Measurements from ENCODE around the gene FAM20C. TPM values are rescaled to one million over a fixed set of nuclear protein-coding genes. Genes with fewer than 3 reads are reported as not detected.

Gene FAM20C
- polyA plus RNA-seq, 2 donors: 6.9 to 11.5 TPM

DNA sequence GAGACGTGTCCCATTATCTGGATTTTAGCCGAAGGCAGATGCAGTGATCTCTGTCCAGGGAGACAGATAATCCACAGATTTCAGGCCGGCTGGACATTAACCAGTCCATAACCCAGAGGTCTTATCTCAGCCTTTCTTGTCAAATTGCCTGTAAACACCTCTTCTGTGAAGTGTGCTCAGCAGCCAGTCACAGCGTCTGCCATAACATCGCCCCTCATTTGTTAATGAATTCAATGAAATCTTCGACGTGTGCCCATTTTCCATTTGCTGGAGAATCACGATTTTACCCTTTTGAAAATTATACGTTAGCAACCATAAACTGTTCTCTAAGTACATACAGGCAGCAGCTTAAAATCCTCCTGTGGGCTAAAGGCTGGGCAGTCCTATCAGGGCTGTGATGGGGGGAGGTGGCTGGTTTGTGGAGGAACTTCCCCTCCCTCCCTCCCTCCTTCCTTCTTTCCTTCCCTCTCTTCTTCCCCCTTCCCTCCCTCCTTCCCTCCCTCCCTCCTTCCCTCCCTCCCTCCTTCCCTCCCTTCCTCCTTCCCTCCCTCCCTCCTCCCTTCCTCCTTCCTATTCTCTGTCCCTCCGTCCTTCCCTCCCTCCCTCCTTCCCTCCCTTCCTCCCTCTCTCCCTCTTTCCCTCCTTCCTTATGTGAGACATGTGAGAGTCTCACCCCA is 26.6 kb upstream of the FAM20C start:
- H3K27ac ChIP-seq (ENCODE audit: low read depth in 2 of 2, low read length in 1 of 2): no peak overlapping the region
- H3K27me3 ChIP-seq (ENCODE audit: control insufficient read depth in 1 of 2, insufficient read depth in 2 of 2, low read length in 2 of 2): no peaks in the 10 kb centered on the region
- no peaks in the 10 kb centered on the region for H3K36me3 ChIP-seq (ENCODE audit: control insufficient read depth in 2 of 2, insufficient read depth in 2 of 2, low read length in 1 of 2)
- no peaks in the 10 kb centered on the region for H3K9me3 ChIP-seq (ENCODE audit: control insufficient read depth in 2 of 2, insufficient read depth in 1 of 2, low read depth in 1 of 2, low read length in 1 of 2)
- H3K4me3 ChIP-seq (ENCODE audit: low read depth in 1 of 2, low read length in 2 of 2): no peak overlapping the region
- WGBS, 2 donors: 55 to 60% methylated on average over 9 to 10 of the region's 10 CpGs
- no peaks in the 10 kb centered on the region for H3K4me1 ChIP-seq (ENCODE audit: control insufficient read depth in 2 of 2, insufficient read depth in 2 of 2, low read length in 1 of 2)

DNA sequence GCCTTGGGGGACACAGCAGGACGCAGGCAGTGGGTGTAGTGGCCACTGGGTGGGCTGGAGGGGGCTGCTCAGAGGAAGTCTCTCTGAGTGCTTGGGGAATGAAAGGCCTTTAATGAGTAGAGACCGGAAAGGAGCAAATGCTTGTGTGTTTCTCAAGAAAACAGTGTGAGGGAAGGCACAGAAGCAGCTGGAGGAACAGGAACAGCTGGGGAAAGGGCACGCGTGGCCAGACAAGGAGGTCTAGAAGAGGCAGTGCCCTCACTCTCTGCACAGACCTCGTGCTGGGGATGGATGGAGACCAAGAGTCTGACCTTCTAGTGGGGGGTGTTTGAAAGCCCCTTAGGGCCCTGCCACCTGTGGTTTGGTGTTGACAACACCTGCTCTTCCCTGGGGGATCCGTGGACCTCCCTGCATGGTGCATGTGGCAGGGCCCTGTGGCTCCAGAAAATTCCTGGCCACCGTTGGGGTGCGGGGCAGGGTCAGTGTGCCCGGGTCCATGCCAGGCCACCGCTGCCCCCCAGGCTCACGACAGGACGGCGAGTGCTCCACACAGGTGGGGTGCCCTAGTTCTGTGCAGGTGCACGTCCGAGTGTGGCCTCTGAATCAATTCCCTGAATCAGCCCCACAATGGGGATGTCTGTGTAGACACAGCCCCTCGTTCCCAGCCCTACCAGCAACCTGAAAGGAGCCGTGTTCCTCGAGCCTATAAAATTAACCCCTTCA is 25.9 kb upstream of the FAM20C start:
- Histone ChIP-seq H3K9me3 (ENCODE audit: control insufficient read depth in 2 of 2, insufficient read depth in 1 of 2, low read depth in 1 of 2, low read length in 1 of 2) (no peaks in the 10 kb centered on the region), H3K36me3 (ENCODE audit: control insufficient read depth in 2 of 2, insufficient read depth in 2 of 2, low read length in 1 of 2) (no peaks in the 10 kb centered on the region), H3K4me1 (ENCODE audit: control insufficient read depth in 2 of 2, insufficient read depth in 2 of 2, low read length in 1 of 2) (no peaks in the 10 kb centered on the region), H3K4me3 (ENCODE audit: low read depth in 1 of 2, low read length in 2 of 2) (no peak overlapping the region), H3K27ac (ENCODE audit: low read depth in 2 of 2, low read length in 1 of 2) (no peak overlapping the region), H3K27me3 (ENCODE audit: control insufficient read depth in 1 of 2, insufficient read depth in 2 of 2, low read length in 2 of 2) (no peaks in the 10 kb centered on the region)
- 65 to 68% methylated on average over 18 of the region's 18 CpGs for whole genome bisulfite sequencing, 2 donors

DNA sequence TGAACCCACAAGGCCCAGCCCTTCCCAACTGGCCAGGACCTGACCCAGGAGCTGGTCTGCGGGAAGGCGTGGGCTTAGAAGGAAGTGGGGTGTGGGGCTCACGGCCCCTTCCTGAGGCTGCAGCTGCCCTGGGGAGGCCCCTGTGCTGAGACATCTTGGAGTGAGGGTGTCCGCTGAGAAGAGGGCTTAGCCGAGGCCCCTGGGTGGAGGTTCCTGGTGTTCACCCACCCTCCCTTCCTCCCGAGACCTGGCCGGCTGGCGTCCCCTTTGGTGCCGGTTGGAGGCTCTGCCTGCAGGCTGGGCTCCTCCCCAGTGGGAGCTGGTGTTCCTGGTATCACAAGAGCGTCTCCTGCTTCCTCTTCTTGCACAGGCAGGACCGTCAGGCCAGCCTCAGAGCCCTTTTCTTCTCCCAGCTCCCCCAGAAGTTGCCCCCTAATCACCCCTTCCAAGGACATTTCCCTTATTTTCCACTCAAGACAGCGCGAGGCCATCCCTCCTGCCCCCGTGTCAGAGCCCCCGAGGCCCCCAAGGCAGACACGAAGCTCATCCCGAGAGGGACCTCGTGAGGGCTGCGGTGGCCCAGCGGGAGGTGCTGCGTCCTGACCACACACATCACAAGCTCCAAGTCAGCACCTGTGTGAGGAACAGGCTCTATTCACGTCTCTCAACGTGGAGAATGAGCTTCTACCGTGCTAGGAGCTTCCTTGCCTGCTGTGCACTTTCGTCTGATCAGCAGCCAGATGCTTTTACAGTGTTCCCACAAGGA is 25.1 kb upstream of the FAM20C start:
- H3K4me3 ChIP-seq (ENCODE audit: low read depth in 1 of 2, low read length in 2 of 2): no peak overlapping the region
- H3K27me3 ChIP-seq (ENCODE audit: control insufficient read depth in 1 of 2, insufficient read depth in 2 of 2, low read length in 2 of 2): no peaks in the 10 kb centered on the region
- WGBS, 2 donors: 69 to 76% methylated on average over 25 of the region's 25 CpGs

DNA sequence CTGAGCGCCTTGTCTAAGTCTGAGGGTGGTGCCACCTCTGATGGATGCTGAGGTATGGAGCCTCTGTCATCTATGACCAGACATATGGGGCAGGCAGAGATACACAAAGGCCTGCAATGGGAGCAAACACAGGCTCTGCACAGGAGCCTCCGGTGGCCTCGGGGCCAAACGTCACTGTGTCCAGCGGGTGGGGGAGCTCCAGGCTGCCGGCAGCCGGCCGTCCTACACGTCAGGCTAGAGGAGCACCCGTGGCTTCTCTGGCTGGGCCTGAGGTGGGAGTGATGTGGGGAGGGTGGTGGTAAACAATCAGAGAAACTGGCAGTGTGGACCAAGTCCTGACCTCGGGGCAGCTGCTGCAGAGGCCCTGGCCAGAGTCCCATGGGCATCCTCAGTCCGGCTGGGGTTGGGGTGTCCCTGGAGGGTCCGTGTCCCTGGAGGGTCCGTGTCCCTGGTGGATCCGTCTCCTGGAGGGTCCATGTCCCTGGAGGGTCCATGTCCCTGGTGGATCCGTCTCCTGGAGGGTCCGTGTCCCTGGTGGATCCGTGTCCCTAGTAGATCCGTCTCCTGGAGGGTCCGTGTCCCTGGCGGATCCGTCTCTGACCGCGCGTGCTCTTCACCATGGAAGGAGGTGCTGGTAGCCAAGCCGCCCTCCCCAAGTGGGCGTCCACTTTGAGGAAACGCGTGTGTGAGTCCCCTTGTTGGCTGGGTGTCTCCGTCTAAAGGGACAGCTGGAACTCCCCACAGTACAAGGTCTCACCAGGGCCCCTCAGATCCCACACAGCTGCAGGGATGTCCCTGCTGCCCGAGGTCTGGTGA is 24.2 kb upstream of the FAM20C start:
- H3K9me3 ChIP-seq (ENCODE audit: control insufficient read depth in 2 of 2, insufficient read depth in 1 of 2, low read depth in 1 of 2, low read length in 1 of 2): no peaks in the 10 kb centered on the region
- 87 to 90% methylated on average over 31 of the region's 31 CpGs for WGBS, 2 donors
- no peak overlapping the region for H3K4me3 ChIP-seq (ENCODE audit: low read depth in 1 of 2, low read length in 2 of 2)
- no peaks in the 10 kb centered on the region for H3K36me3 ChIP-seq (ENCODE audit: control insufficient read depth in 2 of 2, insufficient read depth in 2 of 2, low read length in 1 of 2)
- H3K4me1 ChIP-seq (ENCODE audit: control insufficient read depth in 2 of 2, insufficient read depth in 2 of 2, low read length in 1 of 2): no peaks in the 10 kb centered on the region
- H3K27ac ChIP-seq (ENCODE audit: low read depth in 2 of 2, low read length in 1 of 2): no peak overlapping the region
- no peaks in the 10 kb centered on the region for H3K27me3 ChIP-seq (ENCODE audit: control insufficient read depth in 1 of 2, insufficient read depth in 2 of 2, low read length in 2 of 2)

More for the DNA sequence above, 25.1 kb upstream of the FAM20C start:
- H3K27ac ChIP-seq (ENCODE audit: low read depth in 2 of 2, low read length in 1 of 2): no peak overlapping the region
- no peaks in the 10 kb centered on the region for H3K4me1 ChIP-seq (ENCODE audit: control insufficient read depth in 2 of 2, insufficient read depth in 2 of 2, low read length in 1 of 2)
- H3K9me3 ChIP-seq (ENCODE audit: control insufficient read depth in 2 of 2, insufficient read depth in 1 of 2, low read depth in 1 of 2, low read length in 1 of 2): no peaks in the 10 kb centered on the region
- no peaks in the 10 kb centered on the region for H3K36me3 ChIP-seq (ENCODE audit: control insufficient read depth in 2 of 2, insufficient read depth in 2 of 2, low read length in 1 of 2)

DNA sequence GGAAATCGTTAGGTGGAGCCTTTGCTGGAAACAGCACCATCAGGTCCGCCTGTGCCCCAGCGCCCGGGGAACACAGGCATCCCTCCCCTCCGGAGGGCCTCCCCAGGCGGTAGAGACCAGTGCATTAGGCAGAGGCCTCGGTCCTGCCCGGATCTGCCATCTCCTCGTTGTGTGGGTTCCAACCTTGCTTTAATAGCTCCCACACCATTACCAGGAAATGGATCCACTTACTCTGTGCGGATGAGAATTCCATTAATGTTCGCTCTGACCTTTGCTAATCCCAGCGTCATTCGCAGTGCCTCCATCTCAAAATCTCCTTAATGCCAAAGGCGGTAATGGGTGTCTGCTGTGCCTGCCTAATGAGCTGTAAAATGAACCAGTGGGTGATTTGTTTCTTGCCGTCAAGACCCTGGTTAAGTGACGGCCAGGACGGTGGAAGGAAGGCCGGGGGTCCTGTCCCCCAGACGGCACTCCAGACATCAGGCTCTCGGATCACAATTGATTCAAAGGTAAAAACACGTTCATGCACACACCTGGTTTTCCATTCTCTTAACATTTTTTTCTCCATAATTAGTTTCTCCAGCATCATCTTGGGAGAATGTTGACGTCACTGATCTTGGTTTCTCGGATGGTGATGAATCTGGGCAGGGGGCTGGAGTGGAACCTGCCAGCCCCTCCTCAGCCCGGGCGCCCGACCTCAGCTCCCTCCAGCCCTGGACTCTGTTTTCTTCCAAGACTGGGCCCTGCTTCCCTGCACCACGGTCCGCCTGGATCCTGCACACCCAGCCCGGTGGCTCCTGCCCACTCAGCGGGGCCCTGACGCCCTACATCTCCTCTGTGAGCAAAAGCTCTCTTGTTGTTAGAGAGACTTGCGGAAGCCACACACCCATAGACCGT is 22.8 kb upstream of the FAM20C start:
- Histone ChIP-seq H3K4me3 (ENCODE audit: low read depth in 1 of 2, low read length in 2 of 2) (no peak overlapping the region), H3K4me1 (ENCODE audit: control insufficient read depth in 2 of 2, insufficient read depth in 2 of 2, low read length in 1 of 2) (no peaks in the 10 kb centered on the region), H3K27ac (ENCODE audit: low read depth in 2 of 2, low read length in 1 of 2) (no peak overlapping the region), H3K27me3 (ENCODE audit: control insufficient read depth in 1 of 2, insufficient read depth in 2 of 2, low read length in 2 of 2) (no peaks in the 10 kb centered on the region), H3K36me3 (ENCODE audit: control insufficient read depth in 2 of 2, insufficient read depth in 2 of 2, low read length in 1 of 2) (no peaks in the 10 kb centered on the region), H3K9me3 (ENCODE audit: control insufficient read depth in 2 of 2, insufficient read depth in 1 of 2, low read depth in 1 of 2, low read length in 1 of 2) (no peaks in the 10 kb centered on the region)
- WGBS, 2 donors: 89 to 92% methylated on average over 33 of the region's 33 CpGs

DNA sequence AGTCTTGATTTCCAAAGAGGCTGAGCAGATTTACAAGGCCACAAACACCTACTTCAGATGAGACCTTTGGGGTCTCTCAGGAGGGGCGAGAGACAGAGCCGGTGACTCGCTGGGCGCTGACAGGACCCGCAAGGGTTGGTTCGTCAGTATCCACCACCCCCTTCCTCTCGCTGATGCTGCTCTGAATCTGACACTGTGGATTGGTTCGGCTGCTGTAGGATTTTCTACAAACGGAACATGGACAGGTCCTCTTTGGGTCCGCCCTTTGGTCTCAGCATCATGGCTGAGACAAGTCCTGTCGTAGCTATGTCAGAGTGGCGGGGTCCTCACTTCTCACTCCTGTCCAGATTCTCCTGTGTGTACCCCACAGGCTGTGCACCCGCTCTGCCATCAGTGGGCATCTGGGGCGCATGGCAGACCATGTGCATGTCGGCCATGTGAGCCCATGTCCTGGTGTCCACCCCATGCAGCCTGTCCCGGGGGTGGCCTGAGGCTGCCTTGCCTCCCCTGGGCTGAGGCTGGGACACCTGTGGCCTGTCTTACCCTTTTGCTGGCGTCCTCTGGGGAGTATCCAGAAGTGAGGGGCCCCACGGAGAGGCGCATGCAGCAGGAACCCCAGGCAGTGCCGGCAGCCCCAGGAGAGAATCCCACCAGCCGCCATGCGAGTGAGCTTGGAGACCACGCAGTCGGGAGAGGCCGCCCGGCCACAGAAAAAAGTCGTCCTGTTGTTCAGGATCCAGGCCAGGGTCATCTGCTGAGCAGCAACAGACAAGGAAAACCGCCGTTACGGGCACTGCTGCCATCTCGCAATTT is 21.6 kb upstream of the FAM20C start:
- Histone ChIP-seq H3K27me3 (ENCODE audit: control insufficient read depth in 1 of 2, insufficient read depth in 2 of 2, low read length in 2 of 2) (no peaks in the 10 kb centered on the region), H3K27ac (ENCODE audit: low read depth in 2 of 2, low read length in 1 of 2) (no peak overlapping the region), H3K36me3 (ENCODE audit: control insufficient read depth in 2 of 2, insufficient read depth in 2 of 2, low read length in 1 of 2) (no peaks in the 10 kb centered on the region)

DNA sequence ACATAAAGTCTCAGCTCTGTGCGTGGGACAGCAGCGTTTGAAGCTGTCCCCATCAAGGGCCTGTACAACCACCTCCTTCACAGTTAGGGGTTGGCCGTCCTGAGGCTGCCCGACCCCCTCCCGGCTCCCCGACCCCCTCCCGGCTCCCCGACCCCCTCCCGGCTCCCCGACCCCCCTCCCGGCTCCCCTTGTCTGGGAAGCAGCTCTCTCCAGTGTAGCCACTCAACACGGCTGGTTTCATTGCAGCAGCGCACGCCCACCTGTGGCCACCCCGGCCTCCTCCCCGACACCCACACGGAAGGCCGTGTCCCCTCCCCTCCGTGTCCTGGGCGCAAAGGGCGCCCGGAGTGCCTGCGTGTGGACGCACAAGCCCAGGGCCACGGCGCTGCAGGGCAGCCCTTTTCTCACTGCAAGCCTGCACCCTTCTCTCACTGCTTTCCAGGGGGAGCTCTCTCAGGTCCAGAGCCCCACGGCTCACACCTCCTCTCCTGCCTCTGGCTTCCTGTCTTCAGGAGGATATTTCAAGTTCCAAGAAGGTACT is 20.9 kb upstream of the FAM20C start:
- Histone ChIP-seq H3K4me3 (ENCODE audit: low read depth in 1 of 2, low read length in 2 of 2) (no peak overlapping the region), H3K27ac (ENCODE audit: low read depth in 2 of 2, low read length in 1 of 2) (no peak overlapping the region), H3K27me3 (ENCODE audit: control insufficient read depth in 1 of 2, insufficient read depth in 2 of 2, low read length in 2 of 2) (no peaks in the 10 kb centered on the region), H3K36me3 (ENCODE audit: control insufficient read depth in 2 of 2, insufficient read depth in 2 of 2, low read length in 1 of 2) (no peaks in the 10 kb centered on the region), H3K4me1 (ENCODE audit: control insufficient read depth in 2 of 2, insufficient read depth in 2 of 2, low read length in 1 of 2) (peaks cover 0 to 2% of the 10 kb centered on the region in 2 donors), H3K9me3 (ENCODE audit: control insufficient read depth in 2 of 2, insufficient read depth in 1 of 2, low read depth in 1 of 2, low read length in 1 of 2) (no peaks in the 10 kb centered on the region)
- 71 to 83% methylated on average over 27 of the region's 27 CpGs for WGBS, 2 donors

More for the DNA sequence above, 21.6 kb upstream of the FAM20C start:
- Histone ChIP-seq H3K9me3 (ENCODE audit: control insufficient read depth in 2 of 2, insufficient read depth in 1 of 2, low read depth in 1 of 2, low read length in 1 of 2) (no peaks in the 10 kb centered on the region), H3K4me3 (ENCODE audit: low read depth in 1 of 2, low read length in 2 of 2) (no peak overlapping the region), H3K4me1 (ENCODE audit: control insufficient read depth in 2 of 2, insufficient read depth in 2 of 2, low read length in 1 of 2) (peaks cover 0 to 2% of the 10 kb centered on the region in 2 donors)
- WGBS, 2 donors: 91 to 93% methylated on average over 31 of the region's 31 CpGs

DNA sequence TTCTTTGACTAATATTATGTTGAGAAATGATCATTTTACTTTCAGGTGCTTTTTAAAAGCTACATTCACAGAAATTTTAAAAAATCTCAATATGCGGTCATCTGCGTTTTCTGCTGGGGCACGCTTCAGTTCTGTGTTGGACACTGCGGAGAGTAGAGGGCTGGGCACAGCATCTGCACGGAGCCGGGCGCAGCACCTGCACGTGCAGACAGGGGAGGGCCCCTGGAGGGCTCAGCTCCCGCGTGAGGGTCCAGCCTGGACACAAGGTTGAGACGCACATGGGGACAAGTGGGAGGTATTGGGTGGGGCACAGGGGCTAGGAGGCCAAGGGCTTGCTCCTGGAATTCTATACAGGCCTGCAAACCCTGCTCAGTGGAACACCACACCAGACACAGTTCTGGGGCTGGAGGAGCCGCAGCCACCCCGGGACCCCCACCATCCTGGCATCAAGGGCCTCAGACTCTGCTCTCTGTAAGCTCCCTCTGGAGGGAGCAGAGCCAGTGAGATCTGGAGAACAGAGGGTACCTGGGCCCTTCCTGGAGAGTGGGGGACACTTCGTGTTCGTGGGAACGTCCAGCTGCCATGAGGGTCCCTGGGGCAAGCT is 20.4 kb upstream of the FAM20C start:
- no peaks in the 10 kb centered on the region for H3K27me3 ChIP-seq (ENCODE audit: control insufficient read depth in 1 of 2, insufficient read depth in 2 of 2, low read length in 2 of 2)
- 84 to 90% methylated on average over 16 of the region's 16 CpGs for WGBS, 2 donors
- no peak overlapping the region for H3K4me3 ChIP-seq (ENCODE audit: low read depth in 1 of 2, low read length in 2 of 2)
- no peak overlapping the region for H3K27ac ChIP-seq (ENCODE audit: low read depth in 2 of 2, low read length in 1 of 2)
- peaks cover 0 to 2% of the 10 kb centered on the region in 2 donors for H3K4me1 ChIP-seq (ENCODE audit: control insufficient read depth in 2 of 2, insufficient read depth in 2 of 2, low read length in 1 of 2)
- H3K36me3 ChIP-seq (ENCODE audit: control insufficient read depth in 2 of 2, insufficient read depth in 2 of 2, low read length in 1 of 2): no peaks in the 10 kb centered on the region
- no peaks in the 10 kb centered on the region for H3K9me3 ChIP-seq (ENCODE audit: control insufficient read depth in 2 of 2, insufficient read depth in 1 of 2, low read depth in 1 of 2, low read length in 1 of 2)

All from esophagus (tissue), 2 donors.